NCI-H82 (cell line): Measurements from ENCODE around the gene LRP3.
"Not testable (repeated sequence)": the region's sequence is repeated elsewhere in the genome, so short reads cannot be mapped to it uniquely, and the experiment has no call there.

Source experiments
- DNase-seq: peaks from one replicate; lab custom pipeline; 2025; lab: John Stamatoyannopoulos, UW

Gene LRP3

GRCh38 chr19:33202546-33203507 is 8.7 kb downstream of the LRP3 start:
- no peak for DNase-seq

GRCh38 chr19:33203529-33203928 is 9.4 kb downstream of the LRP3 start:
- DNase-seq: no peak

GRCh38 chr19:33204136-33204973 is 10.2 kb downstream of the LRP3 start:
- no peak for DNase-seq

GRCh38 chr19:33205110-33205509 is 11.0 kb downstream of the LRP3 start:
- DNase-seq: no peak

- DNase-seq: no peak
These were observed 11.6 kb downstream of the LRP3 start for GRCh38 chr19:33205531-33206260.

- no peak for DNase-seq
These were observed 12.3 kb downstream of the LRP3 start for GRCh38 chr19:33206261-33207039.

GRCh38 chr19:33207040-33207620 is 13.0 kb downstream of the LRP3 start:
- no peak for DNase-seq

GRCh38 chr19:33207903-33208302 is 13.8 kb downstream of the LRP3 start:
- DNase-seq: no peak

GRCh38 chr19:33208371-33208895 is 14.3 kb downstream of the LRP3 start:
- no peak for DNase-seq

GRCh38 chr19:33208904-33209849 is 15.0 kb downstream of the LRP3 start:
- no peak for DNase-seq

GRCh38 chr19:33209850-33210230 is 15.7 kb downstream of the LRP3 start:
- DNase-seq: not testable (repeated sequence)

- DNase-seq: no peak
These were observed 16.3 kb downstream of the LRP3 start for GRCh38 chr19:33210266-33210940.

- no peak for DNase-seq
These were observed 17.8 kb downstream of the LRP3 start for GRCh38 chr19:33211794-33212435.

- no peak for DNase-seq
These were observed 18.5 kb downstream of the LRP3 start for GRCh38 chr19:33212436-33213172.

GRCh38 chr19:33214596-33214995 is 20.5 kb downstream of the LRP3 start:
- peak; percentile 97 for DNase-seq

- DNase-seq: no peak
These were observed 21.5 kb downstream of the LRP3 start for GRCh38 chr19:33215438-33216197.

GRCh38 chr19:33216198-33216830 is 22.2 kb downstream of the LRP3 start:
- no peak for DNase-seq
